ENCODE data around the gene MYRFL.
"Not testable (repeated sequence)": the region's sequence is repeated elsewhere in the genome, so short reads cannot be mapped to it uniquely, and the experiment has no call there.

The MYRFL gene

GRCh38 chr12:69824966-69825560 is at the start of gene MYRFL:
MYRFL (plus strand) TSS chr12:69825227; CDS start chr12:69825518, 291 bp downstream.
- DNase-seq = no peak

- DNase-seq = peak in 1 of 2 donors; percentile 8
These were observed 45.1 kb upstream of the MYRFL start for GRCh38 chr12:69779928-69780327.

GRCh38 chr12:69783365-69783764 is 41.7 kb upstream of the MYRFL start:
- no peak for DNase-seq

GRCh38 chr12:69789351-69789750 is 35.7 kb upstream of the MYRFL start:
- DNase-seq = no peak

GRCh38 chr12:69792533-69792932 is 32.5 kb upstream of the MYRFL start:
- no peak for DNase-seq

- not testable (repeated sequence) for DNase-seq
These were observed 17.7 kb upstream of the MYRFL start for GRCh38 chr12:69807101-69807897.

GRCh38 chr12:69810870-69811498 is 14.0 kb upstream of the MYRFL start:
- no peak for DNase-seq

- no peak for DNase-seq
These were observed 8.9 kb upstream of the MYRFL start for GRCh38 chr12:69816082-69816481.

- no peak for DNase-seq
These were observed 4.0 kb upstream of the MYRFL start for GRCh38 chr12:69821032-69821455.

GRCh38 chr12:69821456-69822159 is 3.4 kb upstream of the MYRFL start:
- DNase-seq = no peak

GRCh38 chr12:69822201-69822860 is 2.7 kb upstream of the MYRFL start:
- DNase-seq = no peak

- DNase-seq = no peak
These were observed 999 bp upstream of the MYRFL start for GRCh38 chr12:69824028-69824427.

GRCh38 chr12:69828897-69829296 is 3.9 kb downstream of the MYRFL start:
- DNase-seq = no peak

GRCh38 chr12:69833696-69834095 is 8.7 kb downstream of the MYRFL start:
- DNase-seq = no peak

GRCh38 chr12:69834147-69834546 is 9.1 kb downstream of the MYRFL start:
- DNase-seq = no peak

GRCh38 chr12:69834576-69834975 is 9.5 kb downstream of the MYRFL start:
- DNase-seq = no peak

- DNase-seq = no peak
These were observed 10.1 kb downstream of the MYRFL start for GRCh38 chr12:69835081-69835480.

GRCh38 chr12:69836015-69836414 is 11.0 kb downstream of the MYRFL start:
- DNase-seq = no peak

GRCh38 chr12:69837191-69837590 is 12.2 kb downstream of the MYRFL start:
- DNase-seq = no peak

GRCh38 chr12:69837657-69838415 is 12.8 kb downstream of the MYRFL start:
- no peak for DNase-seq

GRCh38 chr12:69840727-69841126 is 15.7 kb downstream of the MYRFL start:
- DNase-seq = no peak

- DNase-seq = no peak
These were observed 18.6 kb downstream of the MYRFL start for GRCh38 chr12:69843608-69844007.

Data from stimulated activated CD4-positive, alpha-beta T cell treated with anti-CD3 and anti-CD28 coated beads, Interleukin-2, amount 100 ng/mL, for 24 hours (primary cell).